ENCODE results near the gene LRRFIP1.

The LRRFIP1 gene

GRCh38 chr2:237642038-237642734, 14.8 kb downstream of the LRRFIP1 start:
- DNase-seq, result no peak

DNA sequence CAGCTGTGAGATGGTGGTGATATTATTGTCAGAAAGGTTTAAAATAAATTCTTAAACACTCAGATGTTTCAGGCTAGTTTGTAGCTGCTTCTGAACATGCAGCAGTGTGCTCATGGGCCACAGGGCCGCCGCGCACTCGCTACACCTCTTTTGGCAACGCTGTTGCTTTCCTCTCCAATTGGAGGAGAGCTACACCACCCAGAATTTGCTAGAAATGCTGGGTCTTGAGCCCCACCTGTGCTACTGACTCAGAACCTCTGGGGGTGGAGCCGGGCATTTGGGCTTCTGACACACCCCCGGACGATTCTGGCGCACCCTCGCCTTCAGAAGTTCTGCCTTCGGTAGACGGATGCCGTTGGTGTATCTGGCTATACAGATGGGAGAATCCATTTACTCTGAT, 15.7 kb downstream of the LRRFIP1 start:
- DNase-seq, result no peak

GRCh38 chr2:237643582-237644380, 16.4 kb downstream of the LRRFIP1 start:
- DNase-seq, result no peak

DNA sequence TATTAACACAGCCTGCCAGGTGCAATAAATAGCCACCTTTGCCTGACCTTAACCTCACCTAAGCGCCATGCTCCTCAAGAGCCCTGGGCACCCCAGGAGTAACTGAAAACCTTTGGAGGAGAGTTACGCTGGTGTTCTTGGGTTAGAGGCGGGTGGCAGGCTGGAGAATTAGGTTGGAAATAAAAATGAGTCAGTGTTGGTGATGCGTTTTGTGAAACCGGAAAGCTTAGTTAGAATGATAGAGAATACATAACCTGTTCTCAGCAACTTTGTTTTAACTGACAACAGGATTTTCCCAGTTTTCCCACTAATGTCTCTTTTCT, 17.0 kb downstream of the LRRFIP1 start:
- no peak for DNase-seq

DNA sequence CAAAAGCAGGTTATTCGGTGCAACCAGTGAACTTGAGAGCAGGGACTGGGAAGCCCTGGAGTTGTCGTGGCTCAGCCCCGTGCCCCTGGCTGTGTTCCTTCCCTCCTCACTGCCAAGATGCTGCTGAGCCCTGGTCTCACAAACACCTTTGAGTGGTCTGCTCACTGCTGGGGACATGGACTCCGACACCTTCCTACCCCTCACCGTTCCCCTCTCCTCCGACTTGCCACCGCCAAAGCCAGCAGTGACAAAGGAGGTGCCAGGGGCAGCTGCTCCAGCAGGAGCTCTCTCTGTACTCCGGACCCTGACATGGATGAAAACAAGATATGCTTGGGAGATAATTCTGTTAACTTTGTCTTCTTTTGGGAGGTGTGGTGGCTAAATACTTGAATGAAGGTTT, 17.9 kb downstream of the LRRFIP1 start:
- no peak for DNase-seq

DNA sequence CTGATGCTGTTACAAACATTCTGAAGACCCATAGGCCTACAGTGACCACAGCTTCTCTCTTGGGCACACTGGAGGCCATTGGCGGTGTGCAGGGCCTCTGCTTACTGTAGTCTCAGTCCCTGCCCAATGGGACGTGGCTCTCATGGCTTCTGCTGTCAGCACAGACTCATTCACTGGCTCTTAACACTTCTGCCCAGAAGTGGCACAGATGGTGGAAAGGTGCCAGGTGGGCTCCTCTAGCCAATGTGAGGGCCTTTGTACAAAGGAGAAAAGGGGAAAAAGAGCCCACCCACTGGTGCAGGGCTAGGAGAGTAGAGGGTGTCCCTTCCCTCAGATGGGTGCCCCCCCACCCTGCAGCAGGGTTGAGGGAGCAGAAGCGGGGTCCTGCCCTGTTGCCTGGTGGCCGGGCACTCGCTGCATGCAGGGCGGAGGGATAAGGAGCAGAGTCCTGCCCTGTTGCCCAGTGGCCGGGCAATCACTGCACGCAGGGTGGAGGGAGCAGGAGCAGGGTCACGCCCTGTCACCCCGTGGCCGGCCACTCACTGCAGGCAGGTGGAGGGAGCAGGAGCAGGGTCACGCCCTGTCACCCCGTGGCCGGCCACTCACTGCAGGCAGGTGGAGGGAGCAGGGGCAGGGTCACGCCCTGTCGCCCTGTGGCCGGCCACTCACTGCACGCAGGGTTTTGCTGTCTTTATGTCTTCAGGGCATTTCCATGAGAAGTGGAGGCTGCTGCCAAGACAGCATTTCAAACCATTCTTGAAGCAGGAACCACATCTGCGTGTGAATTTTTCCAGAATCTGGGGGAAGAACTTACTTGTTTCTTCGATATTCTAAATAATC, 20.0 kb downstream of the LRRFIP1 start:
- DNase-seq, result no peak

DNA sequence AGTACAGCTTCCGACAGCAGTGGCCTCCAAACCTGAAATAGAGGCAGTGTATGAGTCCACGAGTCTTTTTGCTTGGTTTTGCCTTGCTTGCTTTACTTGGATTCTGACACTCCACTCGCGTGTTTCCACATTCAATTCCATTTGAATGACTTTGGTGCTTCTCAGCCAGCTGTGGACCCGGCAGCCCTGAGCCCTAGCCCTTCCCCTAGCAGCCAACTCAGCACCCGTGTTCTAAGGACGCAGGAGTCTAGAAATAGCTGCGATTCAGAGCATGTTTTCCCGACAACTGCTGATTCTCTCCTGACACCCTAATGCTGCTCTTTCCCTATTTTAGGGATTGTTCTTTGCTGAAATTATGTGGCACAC, 20.6 kb downstream of the LRRFIP1 start:
- DNase-seq, result no peak

DNA sequence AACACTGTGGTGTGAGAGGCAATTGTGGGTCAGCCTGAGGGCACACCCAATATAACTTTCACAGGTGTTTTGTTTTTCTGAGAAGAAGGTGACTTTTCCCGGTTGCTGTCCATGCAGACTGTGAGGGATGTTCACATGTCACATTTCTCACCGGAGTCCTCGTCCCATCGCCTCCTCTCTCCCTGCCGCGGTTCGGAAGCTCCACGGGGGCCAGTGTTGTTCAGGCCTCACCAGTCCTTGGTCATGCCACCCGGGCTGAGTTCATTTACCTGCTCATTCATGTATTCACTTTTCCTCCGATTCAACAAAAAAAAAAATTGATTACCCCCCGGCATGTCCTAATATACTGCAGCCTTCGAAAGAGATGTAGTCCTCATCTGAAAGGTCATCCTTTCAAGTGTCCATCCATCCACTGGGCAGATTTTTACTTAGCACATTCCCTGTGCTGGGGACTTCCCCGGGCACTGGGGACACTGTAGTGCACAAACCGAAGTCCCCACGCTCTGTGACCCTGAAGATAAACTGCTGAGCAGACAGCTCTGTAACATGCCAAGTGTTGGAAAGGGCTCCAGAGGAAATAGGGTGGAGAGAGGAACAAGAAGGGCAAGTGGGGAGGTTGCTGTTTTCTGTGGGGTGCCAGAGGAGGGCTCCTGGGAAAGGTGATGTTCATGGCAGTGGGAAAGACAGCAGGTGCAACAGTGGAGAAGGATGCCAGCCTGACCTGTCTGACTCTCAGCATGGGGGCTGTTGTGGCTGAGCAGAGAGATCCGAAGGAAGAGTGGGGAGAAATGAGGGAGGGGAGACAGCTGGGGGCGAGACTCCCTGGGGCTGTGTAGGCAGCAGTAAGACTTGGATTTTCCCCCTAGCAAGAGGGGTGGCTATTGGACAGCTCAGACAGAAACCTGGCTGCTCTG, 22.4 kb downstream of the LRRFIP1 start:
- DNase-seq, result no peak

DNA sequence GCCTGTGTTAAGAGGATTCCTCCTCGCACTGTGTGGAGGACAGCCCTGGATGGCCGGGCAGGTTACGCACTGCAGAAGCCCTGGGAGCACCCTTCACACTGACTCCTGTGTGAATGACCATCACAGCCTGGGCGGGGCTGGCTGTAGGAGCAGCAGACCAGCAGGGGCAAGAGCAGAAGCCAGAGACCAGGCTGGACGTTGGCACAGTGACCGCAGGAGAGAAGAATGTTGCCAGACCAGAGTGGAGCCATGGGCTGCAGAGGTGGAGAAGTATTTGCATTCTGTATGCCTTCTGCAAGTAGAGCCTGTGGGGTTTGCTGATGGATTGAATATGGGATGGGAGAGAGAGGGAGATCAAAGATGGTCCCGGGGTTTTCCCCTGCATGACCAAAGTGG, 23.1 kb downstream of the LRRFIP1 start:
- DNase-seq, result no peak

GRCh38 chr2:237651761-237652160, 24.4 kb downstream of the LRRFIP1 start:
- DNase-seq, result no peak

- DNase-seq, result no peak
These were observed 24.8 kb downstream of the LRRFIP1 start for GRCh38 chr2:237652181-237652580.

GRCh38 chr2:237652854-237653253, 25.5 kb downstream of the LRRFIP1 start:
- DNase-seq, result no peak

DNA sequence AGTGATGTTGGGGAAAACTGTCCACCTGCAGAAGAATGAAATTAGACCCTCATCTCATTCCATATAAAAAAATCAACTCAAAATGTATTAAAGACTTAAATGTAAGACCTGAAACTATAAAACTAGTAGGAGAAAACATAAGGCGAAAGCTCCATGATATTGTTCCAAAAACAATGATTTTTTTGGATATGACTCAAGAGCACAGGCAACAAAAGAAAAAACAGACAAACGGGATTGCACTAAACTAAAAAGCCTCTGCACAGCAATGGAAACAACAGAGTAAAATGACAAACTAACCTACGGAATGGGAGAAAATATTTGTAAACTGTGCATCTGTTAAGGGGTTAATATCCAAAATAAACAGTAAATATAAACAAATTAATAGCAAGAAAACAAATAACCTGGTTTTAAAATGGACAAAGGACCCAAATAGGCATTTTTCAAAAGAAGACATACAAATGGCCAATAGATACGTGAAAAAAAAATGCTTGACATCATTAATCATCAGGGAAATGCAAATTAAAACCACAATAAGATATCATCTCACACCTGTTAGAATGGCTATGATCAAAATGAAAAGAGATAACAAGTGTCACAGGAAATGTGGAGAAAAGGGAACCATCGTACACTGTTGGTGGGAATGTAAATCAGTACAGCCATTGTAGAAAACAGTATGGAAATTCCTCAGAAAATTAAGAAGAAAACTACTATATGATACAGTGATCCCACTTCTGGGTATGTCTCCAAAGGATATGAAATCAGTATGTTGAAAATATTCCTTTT, 26.6 kb downstream of the LRRFIP1 start:
- no peak for DNase-seq

GRCh38 chr2:237657063-237657462, 29.7 kb downstream of the LRRFIP1 start:
- DNase-seq, result no peak

DNA sequence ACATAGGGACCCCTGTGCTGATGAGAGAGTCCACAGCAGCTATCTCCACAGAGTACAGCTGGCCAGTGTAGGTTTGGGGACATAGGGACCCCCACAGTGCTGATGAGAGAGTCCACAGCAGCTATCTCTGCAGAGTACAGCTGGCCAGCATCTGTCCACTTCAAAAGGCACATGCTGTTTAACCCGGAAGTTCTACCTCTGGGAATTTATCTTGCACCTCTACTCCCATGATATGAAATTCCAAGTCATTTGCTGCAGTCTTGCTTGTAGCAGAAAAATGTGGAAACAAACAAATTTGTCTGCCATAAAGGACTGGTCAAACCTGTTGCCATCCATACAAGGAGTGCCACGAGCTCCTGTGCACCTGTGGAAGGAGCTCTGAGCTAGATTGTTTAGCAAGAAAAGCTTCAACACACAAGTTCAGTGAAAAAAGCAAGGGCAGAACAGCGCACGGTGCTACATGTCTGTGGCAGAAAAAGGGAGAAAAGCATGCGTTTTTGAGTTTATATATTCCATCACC, 33.1 kb downstream of the LRRFIP1 start:
- DNase-seq, result no peak

DNA sequence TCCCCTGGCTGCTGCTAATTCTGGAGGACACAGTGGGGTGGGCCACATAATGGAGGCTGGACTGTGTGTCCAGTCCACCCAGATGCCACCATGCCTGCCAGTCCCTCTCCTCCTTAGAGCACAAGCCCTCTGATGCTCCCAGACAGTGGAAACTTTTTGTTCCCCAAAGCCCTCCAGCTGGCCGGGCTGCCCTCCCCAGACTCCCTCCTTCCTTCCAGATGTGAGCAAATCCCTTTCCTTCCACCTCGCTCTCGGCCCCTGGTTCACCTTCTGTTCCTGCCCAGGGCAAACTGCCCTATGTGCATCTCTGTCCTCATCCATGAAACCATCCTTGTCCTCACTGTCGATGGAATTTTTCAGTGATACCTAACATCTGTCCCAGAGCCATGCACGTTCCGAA, 33.9 kb downstream of the LRRFIP1 start:
- DNase-seq, result no peak

GRCh38 chr2:237661799-237662328, 34.5 kb downstream of the LRRFIP1 start:
- no peak for DNase-seq

DNA sequence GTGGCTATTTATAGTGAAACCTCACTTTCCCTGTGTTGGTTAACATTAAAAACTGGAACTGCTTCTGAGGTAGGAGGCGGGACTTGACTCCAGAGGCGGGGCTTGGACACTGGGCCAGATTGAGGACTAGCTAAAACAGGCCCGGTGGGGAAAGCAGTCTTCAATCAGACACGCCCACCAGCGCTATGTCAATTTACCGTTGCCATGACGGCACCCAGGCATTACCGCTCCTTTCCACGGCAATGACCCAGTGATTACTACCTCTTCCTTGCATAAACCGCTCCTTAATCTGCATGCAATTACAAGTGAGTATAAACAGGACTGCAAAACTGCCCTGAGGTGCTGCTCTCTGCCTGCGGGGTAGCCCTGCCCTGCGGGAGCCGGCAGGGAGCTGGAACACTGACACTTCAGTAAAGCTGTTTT, 35.3 kb downstream of the LRRFIP1 start:
- peak; percentile 29 for DNase-seq

- no peak for DNase-seq
These were observed 36.2 kb downstream of the LRRFIP1 start for GRCh38 chr2:237663517-237664110.

DNA sequence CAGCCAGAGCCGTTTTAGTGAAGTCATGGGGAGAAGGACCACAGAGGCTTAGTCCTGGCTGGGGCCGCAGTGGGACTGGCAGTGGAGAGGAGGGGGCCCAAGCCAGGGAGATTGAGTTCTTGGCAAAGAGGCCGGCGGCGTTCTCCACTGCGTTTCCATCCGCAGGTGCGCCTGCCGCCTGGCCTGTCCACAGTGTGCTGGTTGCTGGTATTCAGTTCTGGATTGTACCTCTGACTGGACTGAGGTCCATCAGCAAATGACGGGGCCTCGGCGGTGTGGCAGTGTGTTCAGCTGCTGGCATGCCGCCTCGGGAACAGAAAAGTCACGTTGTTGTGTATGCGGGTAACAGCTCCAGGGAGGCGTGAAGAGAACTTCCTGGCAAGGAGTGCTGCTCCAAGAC, 36.8 kb downstream of the LRRFIP1 start:
- no peak for DNase-seq

- no peak for DNase-seq
These were observed 38.3 kb downstream of the LRRFIP1 start for GRCh38 chr2:237665713-237666143.
